K562 (cell line): ENCODE results near the gene SNU13.

Experiments used
- BRCA1 ChIP-seq, 2 experiments: fragments of 450-650 bp in 1 of 2; sonication (generic) in 1 of 2; formaldehyde crosslinking in 1 of 2; IDR thresholded peaks; 2 replicates each; pipeline versions ENCODE4 v1.5.0 to v1.6.1; 2017 to 2020; ENCODE audit warnings: mild to moderate bottlenecking in 1 of 2, missing genetic modification reagents in 1 of 2
- CBFB ChIP-seq: sonication (generic); formaldehyde crosslinking; IDR thresholded peaks from 2 replicates; pipeline ENCODE4 v1.4.0; 2020; ENCODE audit warnings: mild to moderate bottlenecking, missing genetic modification reagents
- CHD2 ChIP-seq: IDR thresholded peaks from 2 replicates; pipeline ENCODE4 v1.6.1; 2011; ENCODE audit warnings: low read depth, low read length
- CREB3 ChIP-seq: fragments of 450-650 bp; conservative IDR thresholded peaks from 2 replicates; pipeline ENCODE4 v1.6.1; 2016; ENCODE audit warnings: missing genetic modification characterization, low read depth, mild to moderate bottlenecking, missing compliant biosample characterization, moderate library complexity
- DMBX1 ChIP-seq: fragments of 250-450 bp; sonication (Bioruptor Pico); IDR thresholded peaks from 2 replicates; pipeline ENCODE4 v1.8.0; 2022; ENCODE audit warnings: inconsistent platforms, mild to moderate bottlenecking, moderate library complexity, borderline replicate concordance
- EGR1 ChIP-seq: fragments of 450-650 bp; conservative IDR thresholded peaks from 2 replicates; pipeline ENCODE4 v1.6.1; 2017; ENCODE audit warnings: mild to moderate bottlenecking
- POLR2A ChIP-seq: fragments of 450-650 bp; conservative IDR thresholded peaks from 2 replicates; pipeline ENCODE4 v1.6.1; 2016
- ZHX1 ChIP-seq: fragments of 150-350 bp; conservative IDR thresholded peaks from 2 replicates; pipeline ENCODE4 v1.6.1; 2014; ENCODE audit warnings: low read length
- TF ChIP-seq, protein P1 (sequence below): sonication (generic); formaldehyde crosslinking; IDR thresholded peaks from 2 replicates; pipeline ENCODE4 v1.8.1; 2023; ENCODE audit warnings: mild to moderate bottlenecking, missing genetic modification reagents

DNA sequence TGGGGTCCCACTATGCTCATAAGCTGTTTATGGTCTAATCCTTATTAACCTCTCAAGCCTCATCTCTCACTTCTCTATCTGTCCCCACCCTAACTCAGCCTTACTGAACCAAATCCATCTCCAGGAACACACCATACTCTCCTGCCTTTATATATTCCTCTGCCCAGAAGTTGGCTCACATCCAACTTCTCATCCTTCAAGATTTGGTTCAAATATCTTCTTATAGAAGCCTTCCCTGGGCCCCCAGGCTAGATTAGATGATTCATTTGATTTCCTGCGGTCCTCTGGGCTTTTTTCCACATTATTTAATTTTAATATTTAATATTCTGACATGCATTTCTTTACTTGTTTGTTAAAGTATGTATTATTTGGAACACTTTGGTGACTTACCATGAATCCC lies 33.8 kb upstream of the SNU13 start:
- TF ChIP-seq CREB3 (tag) (no peak), DMBX1 (CRISPR knock-in tag) (no peak), EGR1 (no peak), CHD2 (no peak), POLR2A (no peak), CBFB (CRISPR knock-in tag) (no peak), BRCA1 (IDR thresholded peaks at IDR 0.05) (no peak), BRCA1 (CRISPR knock-in tag; IDR thresholded peaks at IDR 0.05) (no peak), ZHX1 (no peak)
- TF ChIP-seq, protein P1, sequence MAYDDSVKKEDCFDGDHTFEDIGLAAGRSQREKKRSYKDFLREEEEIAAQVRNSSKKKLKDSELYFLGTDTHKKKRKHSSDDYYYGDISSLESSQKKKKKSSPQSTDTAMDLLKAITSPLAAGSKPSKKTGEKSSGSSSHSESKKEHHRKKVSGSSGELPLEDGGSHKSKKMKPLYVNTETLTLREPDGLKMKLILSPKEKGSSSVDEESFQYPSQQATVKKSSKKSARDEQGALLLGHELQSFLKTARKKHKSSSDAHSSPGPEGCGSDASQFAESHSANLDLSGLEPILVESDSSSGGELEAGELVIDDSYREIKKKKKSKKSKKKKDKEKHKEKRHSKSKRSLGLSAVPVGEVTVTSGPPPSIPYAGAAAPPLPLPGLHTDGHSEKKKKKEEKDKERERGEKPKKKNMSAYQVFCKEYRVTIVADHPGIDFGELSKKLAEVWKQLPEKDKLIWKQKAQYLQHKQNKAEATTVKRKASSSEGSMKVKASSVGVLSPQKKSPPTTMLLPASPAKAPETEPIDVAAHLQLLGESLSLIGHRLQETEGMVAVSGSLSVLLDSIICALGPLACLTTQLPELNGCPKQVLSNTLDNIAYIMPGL (CRISPR knock-in tag) = no peak
